NB4 (cell line): ENCODE measurements around the gene VPREB3.

ENCODE experiments used
- DNase-seq: peaks from one replicate; pipeline ENCODE4 v3.0.0; 2010; ENCODE audit warnings: low read depth
- H3K4me3 ChIP-seq: one replicate; pipeline ENCODE4 v1.5.1; 2011; ENCODE audit warnings: mild to moderate bottlenecking, low read depth, low read length, moderate library complexity
- CTCF ChIP-seq: IDR thresholded peaks from one replicate; pipeline ENCODE4 v1.5.1; 2012; ENCODE audit warnings: low read depth, low read length
- MAX ChIP-seq: IDR thresholded peaks from 2 replicates; pipeline ENCODE4 v1.6.1; 2011; ENCODE audit warnings: low read depth, low read length
- MYC ChIP-seq: IDR thresholded peaks from 2 replicates; pipeline ENCODE4 v1.6.1; 2011; ENCODE audit warnings: low read depth, low read length
- POLR2A ChIP-seq: IDR thresholded peaks from 2 replicates; pipeline ENCODE4 v1.6.1; 2011; ENCODE audit warnings: mild to moderate bottlenecking; ENCODE audit not compliant: insufficient read length; ENCODE audit errors: extremely low read depth

Gene VPREB3

DNA sequence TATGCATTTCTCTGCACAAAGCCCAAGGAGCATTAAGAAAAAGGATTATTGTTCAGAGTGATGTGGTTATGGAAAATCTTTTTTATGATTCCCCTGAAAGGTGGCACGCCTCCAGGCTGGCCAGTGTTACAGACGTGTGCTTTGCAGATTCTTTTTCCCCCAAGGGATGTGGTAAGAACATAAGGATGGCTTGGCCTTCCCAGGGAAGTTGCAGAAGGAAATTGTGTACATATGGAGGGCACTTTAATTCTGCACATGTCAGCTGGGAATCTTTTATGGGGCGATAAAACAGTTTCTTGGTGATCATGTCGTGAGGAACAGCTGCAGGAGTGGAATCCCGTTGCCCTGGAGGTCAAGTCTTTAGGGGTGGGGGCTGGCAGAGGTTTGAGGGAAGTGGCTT lies 42.2 kb upstream of the VPREB3 start:
- no peak for DNase-seq
- TF ChIP-seq POLR2A (no peak), CTCF (no peak), MAX (no peak), MYC (no peak)
- no peak overlapping the region for H3K4me3 ChIP-seq

- no peak overlapping the region for H3K4me3 ChIP-seq
- TF ChIP-seq CTCF: no peak
- DNase-seq: no peak
Measured at GRCh38 chr22:23793326-23793725, 39.1 kb upstream of the VPREB3 start.

- TF ChIP-seq POLR2A (no peak), MYC (no peak), MAX (no peak), CTCF (no peak)
- DNase-seq: no peak
- no peak overlapping the region for H3K4me3 ChIP-seq
Measured at GRCh38 chr22:23791738-23792645, 37.8 kb upstream of the VPREB3 start.

DNA sequence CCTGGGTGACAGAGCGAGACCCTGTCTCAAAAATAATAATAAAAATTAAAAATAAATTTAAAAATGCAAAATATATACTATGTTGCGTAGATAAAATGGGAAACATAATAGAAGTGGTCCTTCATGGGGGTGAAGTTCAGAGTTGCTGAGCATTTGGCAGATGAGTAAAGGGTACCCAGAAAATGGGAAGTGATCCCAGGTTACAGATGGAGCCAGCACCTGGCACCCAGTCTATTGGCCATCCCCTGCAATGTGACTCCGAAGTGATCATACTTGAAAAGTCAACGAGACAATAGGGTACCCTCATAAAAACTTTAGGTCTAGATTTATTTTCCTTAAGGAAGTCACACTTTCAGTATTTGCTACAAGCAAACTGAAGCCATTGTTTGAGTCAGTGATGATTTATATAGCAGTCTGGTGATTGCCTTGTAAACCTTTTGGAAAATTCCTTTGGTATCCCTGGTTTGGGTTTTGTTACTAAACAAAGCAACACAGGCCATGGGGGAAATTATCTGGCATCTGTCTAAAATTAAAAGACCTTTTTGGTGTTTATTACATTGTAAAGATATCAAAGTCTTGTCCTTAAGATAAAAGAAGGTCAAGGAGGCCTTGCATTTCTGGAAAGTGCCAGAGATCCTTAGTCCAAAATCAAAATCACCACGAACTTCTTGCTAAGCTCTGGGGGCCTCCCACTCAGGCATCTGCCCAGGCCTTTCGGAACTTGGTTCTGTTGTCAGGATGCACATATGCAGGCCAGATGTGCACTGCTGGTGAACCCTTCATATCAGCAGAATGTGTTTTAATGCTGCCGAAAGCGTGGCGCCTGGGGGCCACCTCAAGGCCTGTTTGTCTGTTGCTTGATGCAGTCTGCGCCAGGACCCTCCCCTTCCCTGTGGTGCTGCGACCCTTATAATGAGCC lies 36.9 kb upstream of the VPREB3 start:
- H3K4me3 ChIP-seq: no peak overlapping the region
- TF ChIP-seq CTCF: no peak
- no peak for TF ChIP-seq MAX
- no peak for TF ChIP-seq POLR2A
- no peak for TF ChIP-seq MYC
- no peak for DNase-seq

GRCh38 chr22:23789638-23790037 lies 35.4 kb upstream of the VPREB3 start:
- no peak overlapping the region for H3K4me3 ChIP-seq
- TF ChIP-seq CTCF (no peak), MYC (no peak)
- no peak for DNase-seq
